IMR-90 (cell line): ENCODE measurements around the gene C9orf43. TPM values are rescaled to one million over a fixed set of nuclear protein-coding genes. Genes with fewer than 3 reads are reported as not detected.

ENCODE experiments used
- ATAC-seq: fragments of 200-7000 bp; cut with Tn5 transposase; 2 replicates; pipeline ENCODE4 v1.9.1; 2020; ENCODE audit warnings: low read depth, mild to moderate bottlenecking, moderate library complexity
- BruUV-seq: library from RNA; stranded (reverse); fragments of 400-500 nt; replicated peaks from 2 replicates; lab custom pipeline; 2021; lab: Mats Ljungman, UMichigan
- CTCF ChIA-PET: fragments of 300-600 bp; formaldehyde crosslinking; extraction: SDS; loops from one replicate; lab custom pipeline; 2021; ENCODE audit warnings: antibody characterized with exemption; lab: Yijun Ruan, JAX
- POLR2A ChIA-PET: fragments of 300-600 bp; sonication (Branson Sonifier 250); formaldehyde crosslinking; loops from one replicate; lab custom pipeline; 2022; ENCODE audit warnings: antibody characterized with exemption; ENCODE audit not compliant: unreplicated experiment; lab: Charles Lee
- DNase-seq: peaks from one replicate; pipeline ENCODE4 v3.0.0; 2013
- H2AFZ ChIP-seq: replicated peaks from 2 replicates; pipeline ENCODE3; 2013; ENCODE audit warnings: low read length, mild to moderate bottlenecking; ENCODE audit not compliant: poor library complexity
- H2AK5ac ChIP-seq: 2 replicates; pipeline ENCODE4 v1.6.1; 2013; ENCODE audit warnings: low read depth, low read length, inconsistent platforms
- H2AK9ac ChIP-seq: replicated peaks from 2 replicates; pipeline ENCODE3; 2013; ENCODE audit warnings: mild to moderate bottlenecking, low read depth, low read length, moderate library complexity; ENCODE audit not compliant: poor library complexity
- H2BK120ac ChIP-seq: 2 replicates; pipeline ENCODE4 v1.6.1; 2013; ENCODE audit warnings: low read depth, low read length, inconsistent platforms
- H2BK15ac ChIP-seq: 3 replicates; pipeline ENCODE4 v1.6.1; 2013; ENCODE audit warnings: low read depth, low read length, inconsistent platforms
- H2BK20ac ChIP-seq: 2 replicates; pipeline ENCODE4 v1.6.1; 2013; ENCODE audit warnings: low read depth, mild to moderate bottlenecking, inconsistent platforms, low read length, moderate library complexity
- H2BK5ac ChIP-seq: 2 replicates; pipeline ENCODE4 v1.6.1; 2013; ENCODE audit warnings: mild to moderate bottlenecking, low read depth, low read length, inconsistent platforms; ENCODE audit not compliant: poor library complexity, severe bottlenecking
- H3K14ac ChIP-seq: replicated peaks from 2 replicates; pipeline ENCODE4 v1.6.1; 2013; ENCODE audit warnings: low read depth, low read length, inconsistent platforms
- H3K18ac ChIP-seq: 2 replicates; pipeline ENCODE4 v1.6.1; 2013; ENCODE audit warnings: low read depth, low read length, control low read depth
- H3K23ac ChIP-seq: 2 replicates; pipeline ENCODE4 v1.6.1; 2013; ENCODE audit warnings: low read depth, low read length, inconsistent platforms
- H3K27ac ChIP-seq: 2 replicates; pipeline ENCODE4 v1.5.1; 2013; ENCODE audit warnings: mild to moderate bottlenecking, control low read depth, low read length; ENCODE audit not compliant: insufficient read depth
- H3K27me3 ChIP-seq: 2 replicates; pipeline ENCODE4 v1.6.1; 2013; ENCODE audit warnings: low read length; ENCODE audit not compliant: control insufficient read depth, insufficient read depth
- H3K36me3 ChIP-seq: 2 replicates; pipeline ENCODE4 v1.6.1; 2013; ENCODE audit warnings: low read length, mixed read lengths; ENCODE audit not compliant: control insufficient read depth, insufficient read depth
- H3K4ac ChIP-seq: 2 replicates; pipeline ENCODE4 v1.6.1; 2013; ENCODE audit warnings: low read depth, low read length, inconsistent platforms
- H3K4me1 ChIP-seq: 2 replicates; pipeline ENCODE4 v1.6.1; 2013; ENCODE audit warnings: low read length, mixed read lengths; ENCODE audit not compliant: control insufficient read depth, insufficient read depth
- H3K4me2 ChIP-seq: 2 replicates; pipeline ENCODE4 v1.6.1; 2013; ENCODE audit warnings: low read depth, mild to moderate bottlenecking, control low read depth, low read length, moderate library complexity
- H3K4me3 ChIP-seq: 2 replicates; pipeline ENCODE4 v1.5.1; 2013; ENCODE audit warnings: low read depth, mild to moderate bottlenecking, control low read depth, low read length, moderate library complexity; ENCODE audit not compliant: insufficient read depth
- H3K56ac ChIP-seq: 2 replicates; pipeline ENCODE4 v1.6.1; 2013; ENCODE audit warnings: low read length, inconsistent platforms; ENCODE audit not compliant: insufficient read depth; ENCODE audit errors: extremely low read depth
- H3K79me1 ChIP-seq, 2 experiments: 2 replicates each; pipeline ENCODE4 v1.6.1; 2013; ENCODE audit warnings: low read length in 2 of 2, inconsistent platforms in 1 of 2, low read depth in 1 of 2
- H3K9ac ChIP-seq: 2 replicates; pipeline ENCODE4 v1.6.1; 2013; ENCODE audit warnings: low read depth, low read length, control low read depth
- H3K9me1 ChIP-seq: 2 replicates; pipeline ENCODE4 v1.6.1; 2013; ENCODE audit warnings: low read length, inconsistent platforms; ENCODE audit not compliant: insufficient read depth
- H3K9me3 ChIP-seq: 2 replicates; pipeline ENCODE4 v1.6.1; 2013; ENCODE audit warnings: low read length; ENCODE audit not compliant: control insufficient read depth, insufficient read depth
- H4K20me1 ChIP-seq: 2 replicates; pipeline ENCODE4 v1.6.1; 2013; ENCODE audit warnings: low read length, inconsistent platforms; ENCODE audit not compliant: insufficient read depth
- H4K5ac ChIP-seq: 2 replicates; pipeline ENCODE4 v1.6.1; 2013; ENCODE audit warnings: mild to moderate bottlenecking, low read depth, low read length, control low read depth
- H4K8ac ChIP-seq, 2 experiments: 2 replicates each; pipeline ENCODE4 v1.6.1; 2013; ENCODE audit warnings: low read depth in 2 of 2, low read length in 2 of 2, control low read depth in 1 of 2, inconsistent platforms in 1 of 2
- H4K91ac ChIP-seq: 2 replicates; pipeline ENCODE4 v1.6.1; 2013; ENCODE audit warnings: low read depth, low read length, inconsistent platforms; ENCODE audit not compliant: insufficient read depth
- BHLHE40 ChIP-seq: fragments of 150-350 bp; IDR thresholded peaks from 2 replicates; pipeline ENCODE4 v1.6.1; 2016; ENCODE audit warnings: mild to moderate bottlenecking, low read depth, low read length
- CEBPB ChIP-seq: IDR thresholded peaks from 2 replicates; pipeline ENCODE4 v1.6.1; 2012; ENCODE audit warnings: low read depth, low read length, improper control_type of control experiment
- CHD1 ChIP-seq: IDR thresholded peaks from 2 replicates; pipeline ENCODE4 v1.6.1; 2012; ENCODE audit warnings: low read depth, low read length, improper control_type of control experiment
- CTCF ChIP-seq: conservative IDR thresholded peaks from 2 replicates; pipeline ENCODE4 v1.5.1; 2012; ENCODE audit warnings: mild to moderate bottlenecking, low read depth, low read length, improper control_type of control experiment
- ELK1 ChIP-seq: fragments of 150-350 bp; IDR thresholded peaks from 2 replicates; pipeline ENCODE4 v1.6.1; 2016; ENCODE audit warnings: low read depth, mild to moderate bottlenecking, low read length, moderate library complexity, borderline replicate concordance
- FOS ChIP-seq: fragments of 150-350 bp; IDR thresholded peaks from 2 replicates; pipeline ENCODE4 v1.6.1; 2016; ENCODE audit warnings: low read depth, low read length
- MAFK ChIP-seq: IDR thresholded peaks from 2 replicates; pipeline ENCODE4 v1.6.1; 2012; ENCODE audit warnings: low read depth, low read length, improper control_type of control experiment
- MAZ ChIP-seq: IDR thresholded peaks from 2 replicates; pipeline ENCODE4 v1.6.1; 2012; ENCODE audit warnings: low read depth, mild to moderate bottlenecking, low read length, improper control_type of control experiment, moderate library complexity, borderline replicate concordance
- MXI1 ChIP-seq: IDR thresholded peaks from 2 replicates; pipeline ENCODE4 v1.6.1; 2012; ENCODE audit warnings: low read depth, mild to moderate bottlenecking, low read length, moderate library complexity, borderline replicate concordance
- NFE2L2 ChIP-seq: fragments of 150-350 bp; IDR thresholded peaks from 2 replicates; pipeline ENCODE4 v1.6.1; 2016; ENCODE audit warnings: low read depth, mild to moderate bottlenecking, low read length
- POLR2A ChIP-seq: IDR thresholded peaks from 2 replicates; pipeline ENCODE4 v1.6.1; 2012; ENCODE audit warnings: mild to moderate bottlenecking, low read depth, low read length
- RAD21 ChIP-seq: IDR thresholded peaks from 2 replicates; pipeline ENCODE4 v1.6.1; 2012; ENCODE audit warnings: low read length, improper control_type of control experiment
- RCOR1 ChIP-seq: IDR thresholded peaks from 2 replicates; pipeline ENCODE4 v1.6.1; 2012; ENCODE audit warnings: mild to moderate bottlenecking, low read length, improper control_type of control experiment; ENCODE audit not compliant: insufficient replicate concordance
- RFX5 ChIP-seq: IDR thresholded peaks from 2 replicates; pipeline ENCODE4 v1.8.0; 2012; ENCODE audit warnings: low read depth, mild to moderate bottlenecking, low read length, moderate library complexity
- SMC3 ChIP-seq: fragments of 150-350 bp; IDR thresholded peaks from 2 replicates; pipeline ENCODE4 v1.6.1; 2016; ENCODE audit warnings: low read depth, mild to moderate bottlenecking, antibody characterized with exemption, low read length, moderate library complexity
- USF2 ChIP-seq: fragments of 150-350 bp; IDR thresholded peaks from 2 replicates; pipeline ENCODE4 v1.6.1; 2017; ENCODE audit warnings: mild to moderate bottlenecking, antibody characterized with exemption, low read length, low read depth
- whole genome bisulfite sequencing, 2 experiments: methylation state at CpG; one replicate each; pipeline versions ENCODE4 v1.1.5 to v1.1.7; 2013; ENCODE audit warnings: missing lambda C conversion rate in 2 of 2; ENCODE audit not compliant: insufficient read length in 1 of 2; ENCODE audit errors: extremely low coverage in 2 of 2; 5-methylcytosine and 5-hydroxymethylcytosine counted together
- dilution Hi-C: fragments of 300-500 bp; cut with HindIII; formaldehyde crosslinking; loops from one replicate; pipeline ENCODE4 v1.14.3; 2018; ENCODE audit warnings: low sequenced_read_pairs; ENCODE audit not compliant: unreplicated experiment
- in situ Hi-C: fragments of 300-500 bp; cut with MboI; formaldehyde crosslinking; loops from 3 replicates; pipeline ENCODE4 v1.14.3; 2019; ENCODE audit warnings: low sequenced_read_pairs, inconsistent platforms, mixed read lengths
- intact Hi-C: fragments of 100-400 bp; cut with micrococcal nuclease; formaldehyde crosslinking; loops from 2 replicates; pipeline ENCODE4 v1.10.0; 2022
- polyA plus RNA-seq, 3 experiments: library from polyadenylated mRNA; depleted of rRNA; stranded (reverse); fragments of >200 nt; gene quantifications; 2 replicates each; pipeline ENCODE4 v1.2.3, GENCODE V29; 2012; ENCODE audit warnings: low replicate concordance in 1 of 3
- total RNA-seq: library from RNA; depleted of rRNA; stranded (reverse); fragments of >200 nt; gene quantifications from 2 replicates; pipeline ENCODE4 v1.2.3, GENCODE V29; 2012

Gene C9orf43
- total and polyA plus RNA-seq, 2 of the 4 experiments (the other 2 are of a cell fraction) = 0.36 to 0.46 TPM

GRCh38 chr9:113452113-113452605 is 41.6 kb downstream of the C9orf43 start:
- Histone ChIP-seq H3K9ac (no peak overlapping the region), H2BK15ac (no peak overlapping the region), H3K4me2 (no peak overlapping the region), H3K36me3 (no peaks in the 10 kb centered on the region), H3K9me3 (no peaks in the 10 kb centered on the region), H3K14ac (no peak overlapping the region), H4K20me1 (no peaks in the 10 kb centered on the region), H3K27me3 (no peaks in the 10 kb centered on the region), H3K27ac (no peak overlapping the region), H2AK9ac (no peak overlapping the region), H2BK20ac (no peak overlapping the region), H3K9me1 (peaks cover 7% of the 10 kb centered on the region; the same call in 1 of the 2 replicates), H3K23ac (no peak overlapping the region), H4K5ac (no peak overlapping the region), H4K8ac (no peak overlapping the region), H3K79me1 (no peaks in the 10 kb centered on the region), H2AFZ (no peak overlapping the region), H3K18ac (no peak overlapping the region), H3K4ac (no peak overlapping the region), H4K91ac (no peak overlapping the region), H3K56ac (no peak overlapping the region), H2BK5ac (no peak overlapping the region), H2BK120ac (no peak overlapping the region), H3K4me3 (no peak overlapping the region), H2AK5ac (no peak overlapping the region), H3K4me1 (peaks cover 13% of the 10 kb centered on the region)
- dilution Hi-C loops = no loop called here
- in situ Hi-C loops = loop anchor here (5.0 kb wide), 1 partner anchor 130 kb away; no protein-coding TSS in a partner anchor
- TF ChIP-seq CEBPB = no peak
- TF ChIP-seq BHLHE40 = no peak
- no peak for TF ChIP-seq ELK1
- TF ChIP-seq NFE2L2 = no peak
- TF ChIP-seq MAZ = no peak
- TF ChIP-seq USF2 = no peak
- TF ChIP-seq FOS = no peak
- TF ChIP-seq CTCF = no peak
- no peak for TF ChIP-seq MAFK
- TF ChIP-seq RCOR1 = no peak
- TF ChIP-seq MXI1 = no peak
- TF ChIP-seq POLR2A = no peak
- no peak for TF ChIP-seq SMC3
- no peak for TF ChIP-seq RFX5
- no peak for TF ChIP-seq CHD1
- TF ChIP-seq RAD21 = no peak
- no TSS peak for BruUV-seq
- POLR2A ChIA-PET = no interaction called here
- no peak for DNase-seq
- intact Hi-C loops = no loop called here
- CTCF ChIA-PET = interaction anchor here (1.1 to 1.3 kb wide), 2 partner anchors 130 to 206 kb away, joined by 4 to 5 read pairs; no protein-coding TSS in a partner anchor
- no CpG with 5 or more reads among the region's 4 CpGs for WGBS, 2 experiments
- ATAC-seq = no peak
